HG03558 (cell line): ENCODE measurements around the gene SPTLC1.
"Not testable (repeated sequence)": the region's sequence is repeated elsewhere in the genome, so short reads cannot be mapped to it uniquely, and the experiment has no call there.

Experiments used
- ATAC-seq: cut with Tn5 transposase; IDR thresholded peaks from one replicate; pipeline ENCODE4 v1.9.1; 2021; ENCODE audit warnings: moderate number of reproducible peaks; ENCODE audit not compliant: unreplicated experiment; ENCODE audit errors: extremely low read depth

The SPTLC1 gene

DNA sequence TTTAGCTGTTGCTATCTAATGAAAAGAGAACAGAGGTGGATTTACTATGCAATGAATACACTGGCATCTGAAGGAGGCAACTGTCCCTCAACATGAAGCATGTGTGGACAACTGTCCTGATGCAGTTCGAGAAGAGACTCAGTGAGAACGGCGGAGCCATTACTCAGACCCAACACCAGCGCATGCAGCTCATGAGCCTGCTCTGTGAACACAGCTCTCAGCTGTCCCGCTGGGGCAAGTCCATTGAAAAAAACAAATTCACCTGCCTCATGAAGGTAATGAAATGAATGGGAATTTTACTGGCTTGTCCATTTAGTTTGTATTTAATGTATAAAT, 78.8 kb downstream of the SPTLC1 start:
- ATAC-seq: no peak

GRCh38 chr9:92035687-92036410, 79.4 kb downstream of the SPTLC1 start:
- no peak for ATAC-seq

DNA sequence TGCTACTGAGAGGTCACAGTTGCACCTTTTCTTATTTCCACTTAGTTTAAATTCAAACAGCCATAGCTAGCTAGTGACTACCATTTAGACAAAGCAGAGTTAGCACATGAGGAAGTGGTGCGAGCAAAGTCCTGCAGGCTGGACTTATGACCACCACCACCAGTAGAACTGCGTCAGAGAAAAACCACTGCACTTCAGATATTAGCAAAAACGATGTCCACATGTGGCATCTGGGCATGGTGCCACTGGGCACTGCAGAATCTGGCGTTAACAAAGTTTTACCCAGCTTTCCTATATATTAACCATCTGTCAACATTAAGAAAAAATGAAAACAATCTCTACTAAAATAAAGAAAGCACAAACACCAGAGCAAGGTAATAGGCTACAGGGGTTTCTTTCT, 80.1 kb downstream of the SPTLC1 start:
- ATAC-seq: no peak

DNA sequence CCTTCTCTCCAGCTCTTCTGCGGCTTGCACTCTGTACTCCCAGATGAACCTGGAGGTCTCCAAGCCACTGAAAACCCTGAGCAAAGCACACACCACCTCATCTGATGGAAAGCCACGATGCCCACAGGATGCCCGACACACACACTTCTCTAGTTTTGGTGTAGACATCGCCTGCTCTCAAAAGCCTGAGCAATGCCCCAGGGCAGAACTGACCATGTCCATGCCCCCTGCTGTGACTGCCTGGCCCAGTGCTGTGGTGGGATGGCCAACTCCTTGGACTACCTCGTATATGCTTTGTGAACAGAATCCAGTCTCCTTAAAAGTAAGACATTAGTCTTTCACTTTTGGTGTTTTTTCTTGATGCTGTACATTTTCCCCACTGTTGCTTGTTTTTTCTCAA, 81.2 kb downstream of the SPTLC1 start:
- no peak for ATAC-seq

DNA sequence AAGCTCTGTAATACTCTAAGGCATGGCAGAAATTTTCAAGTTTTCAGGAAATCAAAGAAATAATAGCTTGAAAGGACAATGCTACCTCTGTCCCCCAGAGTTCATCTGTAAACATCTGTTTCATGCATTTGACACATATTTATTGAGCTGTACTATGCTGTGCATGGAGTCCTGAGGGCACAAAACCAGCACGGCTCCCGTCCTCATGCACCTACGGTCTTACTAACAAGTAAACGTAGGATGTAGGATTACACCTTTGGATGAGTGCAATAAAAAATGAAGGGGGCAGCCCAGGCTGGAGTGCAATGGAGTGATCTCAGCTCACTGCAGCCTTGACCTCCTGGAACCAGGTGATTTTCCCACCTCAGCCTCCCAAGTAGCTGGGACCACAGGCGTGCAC, 81.9 kb downstream of the SPTLC1 start:
- ATAC-seq: no peak

DNA sequence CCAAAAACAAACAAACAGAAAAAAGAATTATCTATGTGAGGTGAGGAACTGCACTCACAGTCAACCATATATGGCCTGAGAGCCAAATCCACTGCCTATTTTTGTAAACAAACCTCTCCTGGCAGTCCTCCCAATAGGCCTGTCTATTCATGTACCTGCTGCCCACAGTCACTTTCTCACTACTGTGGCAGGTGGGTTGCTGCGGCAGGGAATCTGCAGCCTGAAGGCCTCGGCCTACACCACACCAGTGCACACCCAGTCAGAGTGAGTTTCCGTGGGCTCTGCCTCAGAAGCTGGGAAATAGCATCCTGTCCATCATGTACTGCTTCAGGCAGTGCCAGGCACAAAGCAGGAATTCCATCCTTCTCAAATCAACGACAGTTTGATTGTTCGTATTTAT, 82.3 kb downstream of the SPTLC1 start:
- ATAC-seq: no peak

- no peak for ATAC-seq
Measured at GRCh38 chr9:92030367-92030766, 84.8 kb downstream of the SPTLC1 start.

- no peak for ATAC-seq
Measured at GRCh38 chr9:92029553-92029952, 85.7 kb downstream of the SPTLC1 start.

DNA sequence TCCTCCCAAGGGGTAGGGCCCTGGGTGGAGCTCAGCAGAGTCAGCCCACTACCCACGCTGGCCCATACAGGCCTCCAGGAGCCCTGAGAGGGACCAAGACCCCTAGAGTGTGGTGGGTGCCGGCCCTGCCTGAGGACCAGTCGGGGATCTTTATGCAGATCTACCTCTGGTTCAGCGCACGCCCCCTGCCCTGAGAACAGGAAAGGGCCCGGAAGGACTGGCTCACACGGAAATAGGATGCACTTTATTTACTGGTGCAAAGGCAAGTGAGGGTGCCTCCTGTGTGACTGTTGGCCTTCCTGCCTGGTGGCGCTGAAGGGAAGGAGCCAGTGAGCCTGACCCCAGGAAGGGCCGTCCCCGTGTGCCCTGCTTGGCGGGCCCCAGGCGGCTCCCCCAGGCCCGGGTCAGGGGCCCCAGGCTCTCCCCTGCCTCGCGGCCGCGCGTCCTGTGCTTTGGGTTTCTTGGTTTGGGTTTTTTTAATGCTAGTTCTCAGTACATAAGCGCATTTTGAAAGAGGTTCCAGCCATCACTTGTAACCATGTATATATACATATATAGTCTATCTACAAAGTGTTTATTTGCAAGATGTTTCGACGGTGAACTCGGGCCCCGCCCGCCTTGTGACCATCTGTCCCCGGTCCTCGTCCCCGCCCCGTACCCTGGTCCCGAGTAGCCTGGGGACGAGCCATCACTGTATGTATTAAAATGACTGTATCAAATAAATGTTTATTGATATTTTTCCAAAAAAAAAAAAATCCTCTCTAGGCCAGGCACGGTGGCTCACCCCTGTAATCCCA, 88.8 kb downstream of the SPTLC1 start:
- ATAC-seq: no peak

DNA sequence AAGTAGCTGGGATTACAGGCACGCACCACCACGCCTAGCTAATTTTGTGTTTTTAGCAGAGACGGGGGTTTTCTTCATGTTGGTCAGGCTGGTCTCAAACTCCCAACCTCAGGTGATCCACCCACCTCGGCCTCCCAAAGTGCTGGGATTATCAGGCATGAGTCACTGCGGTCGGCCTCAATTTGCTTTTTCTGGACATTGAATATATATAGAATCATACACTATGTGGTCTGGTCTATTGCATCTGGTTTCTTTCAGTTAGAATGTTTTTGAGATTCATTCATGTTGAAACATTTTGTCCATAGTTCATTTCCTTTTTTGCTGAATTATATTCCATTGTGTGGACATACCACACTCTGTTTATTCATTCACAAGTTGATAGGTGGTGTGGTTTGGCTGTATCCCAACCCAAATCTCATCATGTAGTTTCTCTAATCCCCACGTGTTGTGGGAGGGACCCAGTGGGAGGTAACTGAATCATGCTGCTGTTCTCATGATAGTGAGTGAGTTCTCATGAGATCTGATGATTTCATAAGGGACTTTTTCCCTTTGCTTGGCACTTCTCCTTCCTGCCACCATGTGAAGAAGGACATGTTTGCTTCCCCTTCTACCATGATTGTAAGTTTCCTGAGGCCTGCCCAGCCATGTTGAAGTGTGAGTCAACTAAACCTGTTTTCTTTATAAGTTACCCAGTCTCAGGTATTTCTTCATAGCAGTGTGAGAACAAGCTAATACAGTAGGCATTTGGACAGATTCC, 93.2 kb downstream of the SPTLC1 start:
- ATAC-seq: not testable (repeated sequence)

GRCh38 chr9:92019658-92020057, 95.6 kb downstream of the SPTLC1 start:
- ATAC-seq: no peak

GRCh38 chr9:92010705-92011536, 104.3 kb downstream of the SPTLC1 start:
- ATAC-seq: no peak

DNA sequence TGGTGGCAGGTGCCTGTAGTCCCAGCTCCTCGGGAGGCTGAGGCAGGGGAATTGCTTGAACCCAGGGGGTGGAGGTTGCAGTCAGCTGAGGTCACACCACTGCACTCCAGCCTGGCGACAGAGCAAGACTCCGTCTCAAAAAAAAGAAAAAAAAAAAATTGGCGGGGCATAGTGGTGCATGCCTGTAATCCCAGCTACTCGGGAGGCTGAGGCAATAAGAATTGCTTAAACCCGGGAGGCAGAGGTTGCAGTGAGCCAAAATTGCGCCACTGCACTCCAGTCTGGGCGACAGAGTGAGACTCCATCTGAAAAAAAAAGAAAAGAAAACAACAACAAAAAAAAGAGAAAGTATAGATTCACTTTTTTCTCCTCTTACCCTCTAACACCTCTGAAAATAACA, 105.0 kb downstream of the SPTLC1 start:
- not testable (repeated sequence) for ATAC-seq

- ATAC-seq: no peak
Measured at GRCh38 chr9:92008041-92008440, 107.2 kb downstream of the SPTLC1 start.

GRCh38 chr9:92004045-92004392, 111.2 kb downstream of the SPTLC1 start:
- no peak for ATAC-seq

GRCh38 chr9:92003308-92004044, 111.7 kb downstream of the SPTLC1 start:
- ATAC-seq: no peak

DNA sequence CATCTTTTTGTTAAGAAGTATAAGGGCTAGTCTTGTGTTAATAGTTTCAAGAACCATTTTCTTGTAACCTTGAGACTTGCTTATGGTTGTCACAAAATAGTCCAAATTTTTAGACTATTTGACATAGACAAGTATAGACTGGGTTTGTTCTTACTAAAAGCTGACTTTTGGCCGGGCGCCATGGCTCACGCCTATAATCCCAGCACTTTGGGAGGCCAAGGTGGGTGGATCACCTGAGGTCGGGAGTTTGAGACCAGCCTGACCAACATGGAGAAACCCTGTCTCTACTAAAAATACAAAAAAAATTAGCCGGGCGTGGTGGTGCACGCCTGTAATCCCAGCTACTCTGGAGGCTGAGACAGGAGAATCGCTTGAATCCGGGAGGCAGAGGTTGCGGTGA, 113.3 kb downstream of the SPTLC1 start:
- not testable (repeated sequence) for ATAC-seq

- ATAC-seq: no peak
Measured at GRCh38 chr9:92001244-92001643, 114.0 kb downstream of the SPTLC1 start.

DNA sequence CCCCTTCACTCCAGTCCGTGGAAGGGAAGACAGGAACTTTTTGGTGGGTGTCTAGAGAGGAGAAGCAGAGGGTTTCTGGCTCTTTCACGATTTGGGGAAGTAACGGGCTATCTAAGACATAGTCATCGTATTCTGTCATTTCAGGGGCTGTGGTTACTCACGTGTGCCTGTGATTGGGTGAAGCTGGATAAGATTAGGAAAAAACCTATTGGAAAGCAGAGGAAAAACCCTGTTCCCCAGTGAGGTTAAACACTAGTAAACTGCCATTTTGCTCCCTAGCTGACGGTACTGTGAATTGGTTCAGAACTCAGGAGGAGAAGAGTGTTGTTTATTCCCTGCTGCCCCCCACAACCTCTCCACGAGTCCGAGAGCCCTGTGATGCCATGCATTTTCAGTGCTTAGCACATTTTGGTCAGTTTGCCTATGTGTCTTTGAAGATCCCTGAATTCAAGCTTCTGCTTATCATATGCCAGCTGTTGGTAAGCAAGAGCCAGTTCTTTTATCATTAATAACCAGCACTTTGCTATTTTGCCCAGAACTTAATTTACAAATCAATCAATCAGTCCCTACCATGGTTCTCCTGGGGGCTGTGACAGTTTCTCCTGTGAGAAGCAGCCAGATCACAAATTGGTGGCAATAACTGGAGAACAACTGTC, 120.1 kb downstream of the SPTLC1 start:
- no peak for ATAC-seq
